Measurements from ENCODE around the gene FAM200B.
A peak's percentile ranks its signal among the peaks of the same experiment; 100 is the strongest.

- TF ChIP-seq CTCF (conservative IDR thresholded peaks at IDR 0.05; ENCODE audit: low read length) = peak; percentile 60
- no peak for TF ChIP-seq EZH2phosphoT487 (IDR thresholded peaks at IDR 0.05; ENCODE audit: borderline replicate concordance)
These were observed 55.6 kb downstream of the FAM200B start for GRCh38 chr4:15737255-15737654.

All from Loucy (cell line).